ENCODE data around the gene MUC16.

GRCh38 chr19:9054765-9055164 lies 44.6 kb upstream of the MUC16 start:
- TF ChIP-seq, protein P1, sequence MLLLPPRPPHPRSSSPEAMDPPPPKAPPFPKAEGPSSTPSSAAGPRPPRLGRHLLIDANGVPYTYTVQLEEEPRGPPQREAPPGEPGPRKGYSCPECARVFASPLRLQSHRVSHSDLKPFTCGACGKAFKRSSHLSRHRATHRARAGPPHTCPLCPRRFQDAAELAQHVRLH (tag by site-specific recombination; IDR thresholded peaks at IDR 0.05) = no peak
- TF ChIP-seq ZNF146 (tag by site-specific recombination; IDR thresholded peaks at IDR 0.05) (no peak), ZFP3 (tag by site-specific recombination; IDR thresholded peaks at IDR 0.05; ENCODE audit: low read depth) (no peak), ZNF561 (tag by site-specific recombination; IDR thresholded peaks at IDR 0.05; ENCODE audit: borderline replicate concordance) (no peak)
- TF ChIP-seq, protein P2, sequence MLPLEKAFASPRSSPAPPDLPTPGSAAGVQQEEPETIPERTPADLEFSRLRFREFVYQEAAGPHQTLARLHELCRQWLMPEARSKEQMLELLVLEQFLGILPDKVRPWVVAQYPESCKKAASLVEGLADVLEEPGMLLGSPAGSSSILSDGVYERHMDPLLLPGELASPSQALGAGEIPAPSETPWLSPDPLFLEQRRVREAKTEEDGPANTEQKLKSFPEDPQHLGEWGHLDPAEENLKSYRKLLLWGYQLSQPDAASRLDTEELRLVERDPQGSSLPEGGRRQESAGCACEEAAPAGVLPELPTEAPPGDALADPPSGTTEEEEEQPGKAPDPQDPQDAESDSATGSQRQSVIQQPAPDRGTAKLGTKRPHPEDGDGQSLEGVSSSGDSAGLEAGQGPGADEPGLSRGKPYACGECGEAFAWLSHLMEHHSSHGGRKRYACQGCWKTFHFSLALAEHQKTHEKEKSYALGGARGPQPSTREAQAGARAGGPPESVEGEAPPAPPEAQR (tag by site-specific recombination; IDR thresholded peaks at IDR 0.05) = no peak

Measured in HEK293 (cell line).